22Rv1 (cell line): ENCODE results near the gene CS.

Experiments used
- ZFX ChIP-seq: fragments of 450-650 bp; IDR thresholded peaks from 2 replicates; pipeline ENCODE4 v1.6.1; 2017; ENCODE audit warnings: antibody characterized with exemption, borderline replicate concordance
- TF ChIP-seq, protein P1 (sequence below): fragments of 450-650 bp; IDR thresholded peaks from 2 replicates; pipeline ENCODE4 v1.5.1; 2017; ENCODE audit warnings: mild to moderate bottlenecking

DNA sequence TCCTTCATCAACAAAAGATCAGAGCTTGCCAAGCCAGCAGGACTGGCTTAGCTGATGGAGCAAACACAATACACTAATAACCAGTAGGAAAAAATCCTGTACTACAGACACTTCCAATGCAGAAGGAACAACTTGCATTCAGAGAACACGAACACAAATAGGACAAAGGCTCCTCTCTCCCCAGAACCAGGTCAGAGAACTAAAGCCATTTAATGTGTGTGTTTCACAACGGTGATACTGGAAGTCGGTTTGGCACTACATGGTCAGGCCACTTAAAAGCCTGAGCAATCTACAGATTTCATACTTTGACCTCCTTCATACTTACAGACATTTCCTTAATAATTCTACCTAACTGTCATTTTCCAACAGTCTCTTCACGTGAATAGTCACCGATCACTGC, 6.3 kb downstream of the CS start:
- TF ChIP-seq, protein P1, sequence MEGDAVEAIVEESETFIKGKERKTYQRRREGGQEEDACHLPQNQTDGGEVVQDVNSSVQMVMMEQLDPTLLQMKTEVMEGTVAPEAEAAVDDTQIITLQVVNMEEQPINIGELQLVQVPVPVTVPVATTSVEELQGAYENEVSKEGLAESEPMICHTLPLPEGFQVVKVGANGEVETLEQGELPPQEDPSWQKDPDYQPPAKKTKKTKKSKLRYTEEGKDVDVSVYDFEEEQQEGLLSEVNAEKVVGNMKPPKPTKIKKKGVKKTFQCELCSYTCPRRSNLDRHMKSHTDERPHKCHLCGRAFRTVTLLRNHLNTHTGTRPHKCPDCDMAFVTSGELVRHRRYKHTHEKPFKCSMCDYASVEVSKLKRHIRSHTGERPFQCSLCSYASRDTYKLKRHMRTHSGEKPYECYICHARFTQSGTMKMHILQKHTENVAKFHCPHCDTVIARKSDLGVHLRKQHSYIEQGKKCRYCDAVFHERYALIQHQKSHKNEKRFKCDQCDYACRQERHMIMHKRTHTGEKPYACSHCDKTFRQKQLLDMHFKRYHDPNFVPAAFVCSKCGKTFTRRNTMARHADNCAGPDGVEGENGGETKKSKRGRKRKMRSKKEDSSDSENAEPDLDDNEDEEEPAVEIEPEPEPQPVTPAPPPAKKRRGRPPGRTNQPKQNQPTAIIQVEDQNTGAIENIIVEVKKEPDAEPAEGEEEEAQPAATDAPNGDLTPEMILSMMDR, result no peak
- TF ChIP-seq ZFX, result no peak
